Bronchial epithelial cell (primary cell): ENCODE measurements around the gene DSC3. TPM values are rescaled to one million over a fixed set of nuclear protein-coding genes. Genes with fewer than 3 reads are reported as not detected.

Experiments used
- DNase-seq: peaks from one replicate; pipeline ENCODE4 v3.0.0-alpha.2; 2010; ENCODE audit warnings: low read depth
- FAIRE-seq: peaks from 2 replicates; lab custom pipeline; 2011; peaks lifted over from hg19 to GRCh38; lab: Jason Lieb, UNC
- H3K27me3 ChIP-seq: 2 replicates; pipeline ENCODE4 v1.5.1; 2011; ENCODE audit warnings: low read length; ENCODE audit not compliant: control insufficient read depth, insufficient read depth
- H3K36me3 ChIP-seq: 2 replicates; pipeline ENCODE4 v1.5.1; 2011; ENCODE audit warnings: low read length; ENCODE audit not compliant: control insufficient read depth, insufficient read depth
- H3K4me3 ChIP-seq: 2 replicates; pipeline ENCODE4 v1.5.1; 2011; ENCODE audit warnings: mild to moderate bottlenecking, low read depth, low read length, control low read depth
- total RNA-seq: library from RNA; depleted of rRNA; stranded (reverse); fragments of >200 nt; gene quantifications from 2 replicates; pipeline ENCODE4 v1.2.1, GENCODE V29; 2014
- TF ChIP-seq, protein P1 (sequence below): IDR thresholded peaks from 2 replicates; pipeline ENCODE4 v1.5.1; 2011; ENCODE audit warnings: mild to moderate bottlenecking, moderate library complexity, low read length, control low read depth, inconsistent platforms; ENCODE audit not compliant: insufficient read depth, severe bottlenecking

Gene DSC3
- total RNA-seq, 1 donor from 2014 or later, result 193 TPM

DNA sequence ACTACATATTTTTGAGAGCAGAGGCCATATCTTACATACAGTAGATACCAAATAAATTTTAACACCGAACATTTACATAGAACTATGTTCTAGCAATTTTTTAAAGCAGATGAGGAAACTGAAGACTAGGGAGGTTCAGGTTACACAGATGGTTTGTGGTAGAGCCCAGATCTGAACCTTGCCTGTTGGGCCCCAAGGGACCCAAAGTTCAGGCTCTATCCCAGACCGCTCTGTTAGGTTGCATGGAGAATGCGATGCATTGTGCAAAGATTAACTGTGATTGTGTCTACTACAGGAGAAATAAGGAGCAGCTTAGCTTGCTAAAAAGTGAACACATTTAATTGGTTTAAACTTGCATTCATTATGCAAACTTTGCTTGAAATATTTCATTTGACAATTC, 16.4 kb upstream of the DSC3 start:
- FAIRE-seq, result no peak
- no peak for DNase-seq
- Histone ChIP-seq H3K36me3 (no peaks in the 10 kb centered on the region), H3K27me3 (no peaks in the 10 kb centered on the region), H3K4me3 (no peak overlapping the region)
- TF ChIP-seq, protein P1, sequence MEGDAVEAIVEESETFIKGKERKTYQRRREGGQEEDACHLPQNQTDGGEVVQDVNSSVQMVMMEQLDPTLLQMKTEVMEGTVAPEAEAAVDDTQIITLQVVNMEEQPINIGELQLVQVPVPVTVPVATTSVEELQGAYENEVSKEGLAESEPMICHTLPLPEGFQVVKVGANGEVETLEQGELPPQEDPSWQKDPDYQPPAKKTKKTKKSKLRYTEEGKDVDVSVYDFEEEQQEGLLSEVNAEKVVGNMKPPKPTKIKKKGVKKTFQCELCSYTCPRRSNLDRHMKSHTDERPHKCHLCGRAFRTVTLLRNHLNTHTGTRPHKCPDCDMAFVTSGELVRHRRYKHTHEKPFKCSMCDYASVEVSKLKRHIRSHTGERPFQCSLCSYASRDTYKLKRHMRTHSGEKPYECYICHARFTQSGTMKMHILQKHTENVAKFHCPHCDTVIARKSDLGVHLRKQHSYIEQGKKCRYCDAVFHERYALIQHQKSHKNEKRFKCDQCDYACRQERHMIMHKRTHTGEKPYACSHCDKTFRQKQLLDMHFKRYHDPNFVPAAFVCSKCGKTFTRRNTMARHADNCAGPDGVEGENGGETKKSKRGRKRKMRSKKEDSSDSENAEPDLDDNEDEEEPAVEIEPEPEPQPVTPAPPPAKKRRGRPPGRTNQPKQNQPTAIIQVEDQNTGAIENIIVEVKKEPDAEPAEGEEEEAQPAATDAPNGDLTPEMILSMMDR, result no peak

DNA sequence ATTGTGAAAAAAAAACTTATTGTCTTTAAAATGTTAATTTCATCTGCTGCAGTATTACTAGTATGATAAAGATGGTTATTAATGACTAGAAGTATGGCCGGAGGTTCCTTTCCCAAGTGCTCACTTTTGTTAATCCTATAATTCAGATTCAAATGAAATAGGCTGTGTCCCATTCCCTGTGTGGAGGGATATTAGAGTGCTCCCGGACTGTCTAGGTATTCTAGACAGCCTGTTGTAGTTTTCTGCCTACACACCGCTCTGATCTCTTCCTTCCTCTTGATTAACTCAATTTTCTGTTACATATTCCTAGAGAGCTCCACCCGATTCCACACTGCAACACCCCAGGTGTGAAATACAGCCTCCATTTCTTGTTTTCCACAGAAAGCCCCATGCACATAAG, 15.4 kb upstream of the DSC3 start:
- FAIRE-seq, result no peak
- TF ChIP-seq, protein P1, result no peak

DNA sequence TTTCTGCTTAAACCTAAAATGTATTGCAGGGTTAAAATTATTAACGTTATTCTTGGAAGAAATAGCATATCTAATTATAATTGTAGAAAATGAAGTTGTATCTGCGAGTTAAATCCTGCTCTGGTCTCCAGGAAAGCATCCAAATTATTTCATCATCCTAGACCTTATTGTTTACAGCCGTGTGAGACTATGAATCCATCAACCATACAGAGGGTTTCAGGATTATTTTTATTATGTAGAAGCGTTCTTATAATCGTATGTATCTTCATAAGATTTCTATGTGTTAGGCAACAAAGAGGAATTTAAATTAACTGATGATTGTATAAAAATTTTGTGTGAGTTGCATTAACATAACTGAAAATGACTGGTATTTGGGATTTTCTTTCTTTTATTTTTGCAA, 14.5 kb upstream of the DSC3 start:
- H3K4me3 ChIP-seq, result no peak overlapping the region

More for the DNA sequence above, 15.4 kb upstream of the DSC3 start:
- no peaks in the 10 kb centered on the region for H3K27me3 ChIP-seq
- DNase-seq, result no peak
- H3K4me3 ChIP-seq, result no peak overlapping the region
- no peaks in the 10 kb centered on the region for H3K36me3 ChIP-seq

DNA sequence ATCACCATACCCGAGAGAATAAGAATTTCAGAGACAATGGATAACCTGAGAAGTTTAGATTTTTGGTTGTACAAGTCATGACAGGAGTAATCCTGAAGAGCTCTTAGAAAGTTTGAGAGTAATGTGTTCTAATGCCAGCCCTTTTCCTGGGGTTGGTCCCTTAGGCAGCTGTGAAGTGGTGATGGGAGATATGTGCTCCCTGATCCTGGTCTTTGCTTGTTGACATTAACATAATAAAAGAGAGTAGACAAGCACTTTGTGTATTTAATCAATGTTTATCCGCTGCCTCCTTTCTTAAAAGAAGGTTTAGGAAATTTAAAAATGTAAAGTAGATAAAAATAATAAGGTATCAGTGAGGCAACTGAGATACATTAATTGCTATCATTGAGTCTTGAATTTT, 13.8 kb upstream of the DSC3 start:
- TF ChIP-seq, protein P1, result no peak
- H3K4me3 ChIP-seq, result no peak overlapping the region
- no peak for DNase-seq
- FAIRE-seq, result no peak
- no peaks in the 10 kb centered on the region for H3K36me3 ChIP-seq
- H3K27me3 ChIP-seq, result no peaks in the 10 kb centered on the region

More for the DNA sequence above, 14.5 kb upstream of the DSC3 start:
- FAIRE-seq, result no peak
- TF ChIP-seq, protein P1, result no peak
- Histone ChIP-seq H3K36me3 (no peaks in the 10 kb centered on the region), H3K27me3 (no peaks in the 10 kb centered on the region)
- DNase-seq, result peak; percentile 40

DNA sequence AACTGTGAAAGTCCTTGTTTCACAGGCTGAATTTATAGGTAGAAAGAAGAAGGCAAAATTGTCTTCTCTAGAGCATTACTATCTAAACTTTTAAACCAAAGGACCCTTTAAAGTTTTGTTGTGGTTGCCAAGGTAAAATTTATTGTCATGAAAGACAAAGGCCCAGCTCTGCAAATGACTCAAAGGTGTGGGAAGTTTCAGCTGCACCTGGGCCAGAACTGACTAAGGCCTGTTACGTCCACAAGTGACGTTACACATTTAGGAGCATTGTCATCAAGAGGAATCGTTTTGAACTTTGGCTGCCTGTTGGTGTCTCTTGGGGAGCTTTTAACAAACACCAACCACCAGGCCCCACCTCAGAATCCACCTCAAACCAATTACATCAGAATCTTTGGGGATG, 8.1 kb upstream of the DSC3 start:
- DNase-seq (peak; percentile 53), FAIRE-seq (no peak)
- TF ChIP-seq, protein P1, result no peak
- Histone ChIP-seq H3K27me3 (no peaks in the 10 kb centered on the region), H3K4me3 (no peak overlapping the region), H3K36me3 (no peaks in the 10 kb centered on the region)

DNA sequence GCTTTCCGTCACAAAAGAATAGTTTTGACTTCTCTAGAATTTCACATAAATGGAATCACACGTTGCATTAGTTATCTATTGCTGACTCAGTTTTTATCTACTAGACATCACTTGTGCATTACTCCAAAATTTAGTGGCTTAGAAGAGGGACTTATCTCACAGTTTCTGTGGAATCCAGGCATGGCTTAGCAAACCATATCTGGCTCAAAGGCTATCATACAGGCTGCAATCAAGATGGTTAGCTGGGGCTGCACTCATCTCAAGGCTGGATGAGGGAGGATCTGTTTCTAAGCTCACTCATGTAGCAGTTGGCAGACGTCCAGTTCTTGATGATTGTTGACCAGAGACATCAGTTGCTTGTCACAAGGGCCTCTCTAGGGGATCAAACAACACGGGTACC, 6.6 kb upstream of the DSC3 start:
- Histone ChIP-seq H3K36me3 (no peaks in the 10 kb centered on the region), H3K27me3 (no peaks in the 10 kb centered on the region), H3K4me3 (no peak overlapping the region)
- TF ChIP-seq, protein P1, result no peak
- FAIRE-seq, result peak; percentile 36
- DNase-seq, result no peak
